HEK293T (cell line): ENCODE results near the gene SAYSD1.

Experiments used
- CTCF ChIA-PET: fragments of 350-600 bp; formaldehyde crosslinking; extraction: SDS; loops from one replicate; lab custom pipeline; 2021; ENCODE audit warnings: antibody characterized with exemption, inconsistent platforms; lab: Yijun Ruan, JAX
- POLR2A ChIA-PET: fragments of 350-600 bp; formaldehyde crosslinking; extraction: SDS; loops from one replicate; lab custom pipeline; 2020; ENCODE audit warnings: antibody characterized with exemption, inconsistent platforms; lab: Yijun Ruan, JAX
- DNase-seq: peaks from one replicate; pipeline ENCODE4 v3.0.0; 2012; ENCODE audit warnings: mixed read lengths; ENCODE audit errors: extremely low spot score
- ARNT ChIP-seq: fragments of 450-650 bp; IDR thresholded peaks from 2 replicates; pipeline ENCODE4 v1.6.1; 2017; ENCODE audit warnings: mild to moderate bottlenecking
- BHLHE40 ChIP-seq: fragments of 450-650 bp; IDR thresholded peaks from 2 replicates; pipeline ENCODE4 v1.6.1; 2016; ENCODE audit warnings: mild to moderate bottlenecking, moderate library complexity, borderline replicate concordance
- CTBP1 ChIP-seq: fragments of 450-650 bp; IDR thresholded peaks from 2 replicates; pipeline ENCODE4 v1.6.1; 2016; ENCODE audit warnings: borderline replicate concordance
- ELF4 ChIP-seq: fragments of 450-650 bp; IDR thresholded peaks from 2 replicates; pipeline ENCODE4 v1.6.1; 2017; ENCODE audit warnings: antibody characterized with exemption
- FOXA1 ChIP-seq: fragments of 450-650 bp; IDR thresholded peaks from 2 replicates; pipeline ENCODE4 v1.6.1; 2016; ENCODE audit warnings: mild to moderate bottlenecking
- FOXK2 ChIP-seq: fragments of 450-650 bp; IDR thresholded peaks from 2 replicates; pipeline ENCODE4 v1.6.1; 2016; ENCODE audit warnings: mild to moderate bottlenecking
- FOXM1 ChIP-seq: fragments of 450-650 bp; IDR thresholded peaks from 2 replicates; pipeline ENCODE4 v1.6.1; 2017; ENCODE audit warnings: mild to moderate bottlenecking, borderline replicate concordance
- HDGF ChIP-seq: fragments of 450-650 bp; IDR thresholded peaks from 2 replicates; pipeline ENCODE4 v1.6.1; 2017; ENCODE audit warnings: antibody characterized with exemption, borderline replicate concordance
- L3MBTL2 ChIP-seq: fragments of 450-650 bp; conservative IDR thresholded peaks from 2 replicates; pipeline ENCODE4 v1.6.1; 2016; ENCODE audit warnings: mild to moderate bottlenecking
- LEF1 ChIP-seq: fragments of 450-650 bp; IDR thresholded peaks from 2 replicates; pipeline ENCODE4 v1.6.1; 2017; ENCODE audit warnings: mild to moderate bottlenecking, borderline replicate concordance
- NFRKB ChIP-seq: fragments of 450-650 bp; IDR thresholded peaks from 2 replicates; pipeline ENCODE4 v1.6.1; 2016; ENCODE audit warnings: mild to moderate bottlenecking, moderate library complexity
- PKNOX1 ChIP-seq: fragments of 450-650 bp; IDR thresholded peaks from 2 replicates; pipeline ENCODE4 v1.6.1; 2016
- SP1 ChIP-seq: fragments of 450-650 bp; IDR thresholded peaks from 2 replicates; pipeline ENCODE4 v1.6.1; 2017
- SUZ12 ChIP-seq: fragments of 450-650 bp; IDR thresholded peaks from 2 replicates; pipeline ENCODE4 v1.6.1; 2016; ENCODE audit warnings: mild to moderate bottlenecking
- TARDBP ChIP-seq: fragments of 450-650 bp; IDR thresholded peaks from 2 replicates; pipeline ENCODE4 v1.6.1; 2016
- ZNF384 ChIP-seq: fragments of 450-650 bp; IDR thresholded peaks from 2 replicates; pipeline ENCODE4 v1.6.1; 2016

The SAYSD1 gene

DNA sequence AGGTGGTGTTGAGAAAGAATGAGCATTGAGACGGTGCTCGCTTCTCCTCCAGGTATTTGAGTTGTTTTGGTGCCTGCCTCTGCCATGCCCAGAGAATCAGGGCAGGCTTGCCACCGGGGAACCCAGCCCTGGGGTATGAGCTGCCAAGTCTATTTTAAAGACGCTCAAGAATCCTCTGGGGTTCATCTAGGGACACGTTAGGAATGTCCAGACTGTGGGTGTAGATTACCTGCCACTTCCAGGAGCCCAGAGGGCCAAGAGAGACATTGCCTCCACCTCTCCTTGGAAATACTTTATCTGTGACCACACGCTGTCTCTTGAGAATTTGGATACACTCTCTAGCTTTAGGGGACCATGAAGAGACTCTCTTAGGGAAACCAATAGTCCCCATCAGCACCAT lies 28.3 kb downstream of the SAYSD1 start:
- DNase-seq, result no peak
- no peak for TF ChIP-seq TARDBP
- TF ChIP-seq FOXK2, result no peak
- TF ChIP-seq FOXM1, result no peak
- TF ChIP-seq ELF4, result no peak
- no peak for TF ChIP-seq PKNOX1
- no peak for TF ChIP-seq SUZ12
- TF ChIP-seq HDGF, result no peak
- TF ChIP-seq FOXA1, result no peak
- TF ChIP-seq BHLHE40, result no peak
- TF ChIP-seq LEF1, result no peak
- no peak for TF ChIP-seq SP1
- POLR2A ChIA-PET, result no interaction called here
- CTCF ChIA-PET, result interaction anchor here (1.9 kb wide), 1 partner anchor 15 kb away, joined by 6 read pairs; no protein-coding TSS in a partner anchor

GRCh38 chr6:39086294-39086693 lies 28.7 kb downstream of the SAYSD1 start:
- ChIA-PET CTCF (interaction anchor here (1.9 kb wide), 1 partner anchor 16 kb away, joined by 6 read pairs; no protein-coding TSS in a partner anchor), POLR2A (no interaction called here)
- DNase-seq, result no peak
- TF ChIP-seq L3MBTL2, result no peak
- no peak for TF ChIP-seq FOXA1

DNA sequence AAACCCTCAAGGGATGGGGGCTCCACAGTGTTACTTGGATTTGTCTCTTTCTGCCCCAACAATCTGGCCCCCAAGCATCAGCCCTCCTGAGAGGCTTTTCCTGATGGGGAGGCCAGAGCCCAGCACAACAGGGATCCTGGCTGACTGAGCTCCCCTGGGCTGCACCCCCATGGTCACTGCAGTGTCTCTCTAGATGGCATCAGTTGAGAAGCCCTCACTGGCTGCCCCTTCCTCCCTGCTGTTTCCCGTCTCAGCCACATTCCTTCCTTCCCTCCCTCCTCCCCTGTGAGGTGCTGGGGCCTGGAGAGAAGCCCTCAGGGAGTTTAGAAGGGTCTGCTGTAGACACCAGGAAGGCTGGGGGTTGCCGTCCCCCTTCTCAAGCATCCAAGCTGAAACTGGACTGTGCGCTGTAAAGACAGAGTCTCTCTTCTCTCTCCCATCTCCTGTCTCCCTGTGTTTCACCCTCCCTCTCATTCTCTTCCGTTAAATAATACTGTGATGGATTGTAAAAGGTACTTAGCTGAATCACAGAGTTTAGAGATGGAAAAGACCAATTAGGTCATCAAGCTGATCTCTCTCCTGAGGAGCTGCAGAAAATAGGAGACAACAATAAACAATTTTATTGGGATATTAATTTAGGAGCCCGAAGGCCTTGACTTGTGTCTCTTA lies 29.7 kb downstream of the SAYSD1 start:
- TF ChIP-seq TARDBP, result no peak
- no peak for TF ChIP-seq FOXK2
- no peak for TF ChIP-seq BHLHE40
- TF ChIP-seq SUZ12, result no peak
- TF ChIP-seq ARNT, result no peak
- TF ChIP-seq NFRKB, result no peak
- TF ChIP-seq PKNOX1, result no peak
- no peak for TF ChIP-seq HDGF
- TF ChIP-seq FOXM1, result no peak
- no peak for TF ChIP-seq LEF1
- no peak for TF ChIP-seq SP1
- TF ChIP-seq L3MBTL2, result no peak
- TF ChIP-seq CTBP1, result no peak
- TF ChIP-seq ELF4, result no peak
- TF ChIP-seq ZNF384, result no peak
- no peak for TF ChIP-seq FOXA1
- no peak for DNase-seq
- CTCF ChIA-PET, result no interaction called here
- POLR2A ChIA-PET, result no interaction called here

DNA sequence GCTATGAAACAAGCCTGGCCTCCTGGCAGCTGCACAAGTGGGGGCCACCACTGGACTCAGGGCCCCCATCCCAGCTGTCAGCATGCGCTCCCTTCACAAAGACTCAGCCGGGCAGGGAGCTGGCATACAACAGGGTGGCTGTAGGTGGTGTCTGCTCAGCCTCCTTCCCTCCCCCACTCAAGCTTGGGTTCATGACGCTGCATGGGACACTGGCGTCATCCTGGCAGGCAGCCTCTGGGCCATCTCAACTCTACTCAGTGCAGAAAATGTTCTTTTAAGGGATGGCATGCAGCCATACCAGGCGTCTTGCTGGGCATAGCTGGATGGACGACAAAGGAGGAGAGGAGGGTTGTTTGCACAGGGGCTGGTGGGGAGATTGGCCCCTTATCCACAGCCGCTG lies 30.5 kb downstream of the SAYSD1 start:
- POLR2A ChIA-PET, result no interaction called here

GRCh38 chr6:39083231-39083634 lies 31.8 kb downstream of the SAYSD1 start:
- ChIA-PET CTCF (no interaction called here), POLR2A (no interaction called here)
- DNase-seq, result no peak
- TF ChIP-seq FOXK2 (no peak), ELF4 (no peak), ARNT (no peak), TARDBP (no peak), PKNOX1 (no peak), SP1 (no peak), SUZ12 (no peak), L3MBTL2 (no peak), FOXA1 (no peak), BHLHE40 (no peak), HDGF (no peak), ZNF384 (no peak), NFRKB (no peak), FOXM1 (no peak), LEF1 (no peak), CTBP1 (no peak)

More for the DNA sequence above, 30.5 kb downstream of the SAYSD1 start:
- DNase-seq, result no peak
- CTCF ChIA-PET, result no interaction called here
- TF ChIP-seq SP1 (no peak), L3MBTL2 (no peak), SUZ12 (no peak), ARNT (no peak), FOXA1 (no peak), FOXM1 (no peak), BHLHE40 (no peak), ZNF384 (no peak), FOXK2 (no peak), TARDBP (no peak)

DNA sequence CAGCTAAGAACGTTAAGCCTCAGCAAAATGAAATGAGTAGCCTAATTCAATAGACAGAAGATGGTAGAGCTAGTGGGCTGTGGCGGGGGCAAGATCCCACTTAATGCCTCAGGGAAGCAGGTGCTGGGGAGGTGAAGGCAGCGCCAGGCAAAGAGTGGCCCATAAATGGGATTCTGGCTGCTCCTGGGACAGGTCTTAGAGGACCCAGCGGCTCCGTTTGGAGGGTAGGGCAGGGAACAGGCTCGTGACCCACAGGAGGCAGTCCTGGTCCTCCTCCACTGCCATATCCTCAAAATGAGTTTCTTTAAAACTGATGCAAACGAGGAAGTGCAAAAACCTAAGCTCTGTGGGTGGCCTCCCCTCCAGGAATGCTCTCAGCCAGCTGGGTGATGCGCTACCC lies 32.7 kb downstream of the SAYSD1 start:
- ChIA-PET CTCF (interaction anchor here (0.6 kb wide), 2 partner anchors 30 to 81 kb away, joined by 3 to 5 read pairs; no protein-coding TSS in a partner anchor), POLR2A (no interaction called here)
- no peak for TF ChIP-seq ELF4
- DNase-seq, result no peak
